ENCODE data around the gene NECTIN2. TPM values are rescaled to one million over a fixed set of nuclear protein-coding genes. Genes with fewer than 3 reads are reported as not detected.

Gene NECTIN2
- total and polyA plus RNA-seq, 2 donors from 2014 or later = 110 to 111 TPM

DNA sequence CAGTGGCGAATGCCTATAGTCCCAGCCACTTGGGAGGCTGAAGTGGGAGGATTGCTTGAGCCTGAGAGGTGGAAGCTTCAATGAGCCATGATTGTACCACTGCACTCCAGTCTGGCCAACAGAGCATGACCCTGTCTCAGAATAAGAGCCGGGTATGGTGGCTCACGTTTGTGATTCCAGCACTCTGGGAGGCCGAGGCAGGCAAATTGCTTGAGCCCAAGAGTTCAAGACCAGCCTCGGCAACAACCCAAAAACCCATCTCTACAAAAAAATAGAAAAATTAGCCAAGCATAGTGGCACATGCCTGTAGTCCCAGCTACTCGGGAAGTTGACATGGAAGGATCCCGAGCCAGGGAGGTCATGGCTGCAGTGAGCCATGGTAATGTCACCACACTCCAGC, 5.3 kb upstream of the NECTIN2 start:
- Histone ChIP-seq H3K4me1 (ENCODE audit: control insufficient read depth in 2 of 3, insufficient read depth in 2 of 3, low read depth in 1 of 3, low read length in 3 of 3) (peaks cover 0 to 6% (median 0%) of the 10 kb centered on the region in 3 donors), H3K9me3 (ENCODE audit: control insufficient read depth in 2 of 3, insufficient read depth in 1 of 3, low read length in 3 of 3) (no peaks in the 10 kb centered on the region), H3K36me3 (ENCODE audit: control insufficient read depth in 2 of 3, insufficient read depth in 3 of 3, low read length in 3 of 3) (no peaks in the 10 kb centered on the region), H3K9ac (ENCODE audit: low read length in 3 of 3) (no peak overlapping the region), H3K4me3 (ENCODE audit: low read length in 3 of 3) (no peak overlapping the region), H3K27me3 (ENCODE audit: control insufficient read depth, insufficient read depth, low read length) (no peaks in the 10 kb centered on the region), H3K27ac (ENCODE audit: low read depth in 2 of 2, low read length in 2 of 2) (no peak overlapping the region)
- FAIRE-seq (no peak), DNase-seq (no peak)
- TF ChIP-seq, protein P1, sequence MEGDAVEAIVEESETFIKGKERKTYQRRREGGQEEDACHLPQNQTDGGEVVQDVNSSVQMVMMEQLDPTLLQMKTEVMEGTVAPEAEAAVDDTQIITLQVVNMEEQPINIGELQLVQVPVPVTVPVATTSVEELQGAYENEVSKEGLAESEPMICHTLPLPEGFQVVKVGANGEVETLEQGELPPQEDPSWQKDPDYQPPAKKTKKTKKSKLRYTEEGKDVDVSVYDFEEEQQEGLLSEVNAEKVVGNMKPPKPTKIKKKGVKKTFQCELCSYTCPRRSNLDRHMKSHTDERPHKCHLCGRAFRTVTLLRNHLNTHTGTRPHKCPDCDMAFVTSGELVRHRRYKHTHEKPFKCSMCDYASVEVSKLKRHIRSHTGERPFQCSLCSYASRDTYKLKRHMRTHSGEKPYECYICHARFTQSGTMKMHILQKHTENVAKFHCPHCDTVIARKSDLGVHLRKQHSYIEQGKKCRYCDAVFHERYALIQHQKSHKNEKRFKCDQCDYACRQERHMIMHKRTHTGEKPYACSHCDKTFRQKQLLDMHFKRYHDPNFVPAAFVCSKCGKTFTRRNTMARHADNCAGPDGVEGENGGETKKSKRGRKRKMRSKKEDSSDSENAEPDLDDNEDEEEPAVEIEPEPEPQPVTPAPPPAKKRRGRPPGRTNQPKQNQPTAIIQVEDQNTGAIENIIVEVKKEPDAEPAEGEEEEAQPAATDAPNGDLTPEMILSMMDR (IDR thresholded peaks at IDR 0.05; ENCODE audit: borderline replicate concordance, extremely low read depth, insufficient read depth) = no peak
- intact Hi-C loops (cut with DNase I) = loop anchor here (10.0 kb wide), 1 partner anchor 46 kb away; no protein-coding TSS in a partner anchor

DNA sequence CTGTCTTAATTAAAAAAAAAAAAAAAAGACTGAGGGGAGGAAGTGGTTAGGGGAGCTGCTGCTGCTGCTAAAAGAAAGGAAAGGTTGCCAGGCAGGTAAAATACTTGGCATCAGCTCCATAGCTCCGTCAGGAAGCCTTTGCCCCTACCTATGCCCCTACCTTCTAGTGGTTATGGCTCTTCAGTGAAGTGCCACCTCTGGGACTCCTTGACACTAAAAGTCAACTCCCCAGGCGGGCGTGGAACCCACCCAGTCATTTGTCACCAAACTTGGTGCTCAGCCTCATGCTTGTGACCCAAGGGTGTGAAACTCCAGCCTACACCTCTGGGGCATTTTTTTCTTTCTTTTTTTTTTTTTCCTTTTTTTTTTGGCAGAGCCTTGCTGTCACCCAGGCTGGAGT, 4.9 kb upstream of the NECTIN2 start:
- Histone ChIP-seq H3K27me3 (ENCODE audit: control insufficient read depth, insufficient read depth, low read length) (no peaks in the 10 kb centered on the region), H3K4me3 (ENCODE audit: low read length in 3 of 3) (no peak overlapping the region), H3K36me3 (ENCODE audit: control insufficient read depth in 2 of 3, insufficient read depth in 3 of 3, low read length in 3 of 3) (no peaks in the 10 kb centered on the region), H3K4me1 (ENCODE audit: control insufficient read depth in 2 of 3, insufficient read depth in 2 of 3, low read depth in 1 of 3, low read length in 3 of 3) (peaks cover 0 to 6% (median 0%) of the 10 kb centered on the region in 3 donors), H3K9ac (ENCODE audit: low read length in 3 of 3) (no peak overlapping the region), H3K9me3 (ENCODE audit: control insufficient read depth in 2 of 3, insufficient read depth in 1 of 3, low read length in 3 of 3) (no peaks in the 10 kb centered on the region), H3K27ac (ENCODE audit: low read depth in 2 of 2, low read length in 2 of 2) (no peak overlapping the region)
- intact Hi-C loops (cut with DNase I) = loop anchor here (10.0 kb wide), 1 partner anchor 46 kb away; no protein-coding TSS in a partner anchor
- FAIRE-seq (no peak), DNase-seq (no peak)
- TF ChIP-seq, protein P1 (IDR thresholded peaks at IDR 0.05; ENCODE audit: borderline replicate concordance, extremely low read depth, insufficient read depth) = no peak

DNA sequence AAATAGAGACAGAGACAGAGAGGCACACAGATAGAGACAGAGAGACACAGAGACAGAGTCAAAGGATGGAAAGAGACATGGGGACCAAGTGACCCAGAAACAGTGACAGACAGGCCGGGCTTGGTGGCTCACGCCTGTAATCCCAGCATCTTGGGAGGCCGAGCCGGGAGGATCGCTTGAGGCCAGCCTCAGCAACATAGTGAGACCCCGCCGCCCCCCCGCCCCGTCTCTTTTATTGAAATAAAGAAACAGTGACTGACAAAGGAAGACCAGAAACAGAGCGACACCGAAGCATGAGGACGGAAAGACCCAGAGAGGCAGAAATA, 848 bp upstream of the NECTIN2 start:
- peaks cover 0 to 23% (median 4%) of the 10 kb centered on the region in 3 donors for H3K4me1 ChIP-seq (ENCODE audit: control insufficient read depth in 2 of 3, insufficient read depth in 2 of 3, low read depth in 1 of 3, low read length in 3 of 3)
- DNase-seq = peak in 1 of 5 donors; percentile 83
- no peaks in the 10 kb centered on the region for H3K36me3 ChIP-seq (ENCODE audit: control insufficient read depth in 2 of 3, insufficient read depth in 3 of 3, low read length in 3 of 3)
- H3K9ac ChIP-seq (ENCODE audit: low read length in 3 of 3) = peak overlapping the region in 1 of 3 donors; percentile 62
- no peak for FAIRE-seq
- intact Hi-C loops (cut with DNase I) = loop anchor here (10.0 kb wide), 1 partner anchor 50 kb away; no protein-coding TSS in a partner anchor
- H3K9me3 ChIP-seq (ENCODE audit: control insufficient read depth in 2 of 3, insufficient read depth in 1 of 3, low read length in 3 of 3) = no peaks in the 10 kb centered on the region
- no peaks in the 10 kb centered on the region for H3K27me3 ChIP-seq (ENCODE audit: control insufficient read depth, insufficient read depth, low read length)
- H3K4me3 ChIP-seq (ENCODE audit: low read length in 3 of 3) = peak overlapping the region; percentile 62 to 78 (median 70)
- TF ChIP-seq, protein P1 (IDR thresholded peaks at IDR 0.05; ENCODE audit: borderline replicate concordance, extremely low read depth, insufficient read depth) = no peak
- peak overlapping the region; percentile 81 to 97 for H3K27ac ChIP-seq (ENCODE audit: low read depth in 2 of 2, low read length in 2 of 2)

Data from kidney (tissue), 14 donors.